Gastroesophageal sphincter (tissue), 4 donors: Measurements from ENCODE around the gene HNF4A. TPM values are rescaled to one million over a fixed set of nuclear protein-coding genes. Genes with fewer than 3 reads are reported as not detected.

ENCODE experiments used
- ATAC-seq: fragments of 150-250 bp; one replicate; pipeline ENCODE4 v1.9.1; 2016; ENCODE audit warnings: mild to moderate bottlenecking, moderate library complexity
- H3K27ac ChIP-seq, 4 donors: fragments of 200-600 bp; sonication (generic) in 3 of 4; 1 replicate in 3 of 4; 2 replicates in 1 of 4; pipeline ENCODE4 v1.5.1; 2016 to 2019
- H3K27me3 ChIP-seq: fragments of 200-600 bp; sonication (generic); one replicate; pipeline ENCODE4 v1.5.1; 2019
- H3K36me3 ChIP-seq, 2 donors: fragments of 200-600 bp; sonication (generic); one replicate each; pipeline ENCODE4 v1.5.1; 2019; ENCODE audit warnings: control low read depth in 1 of 2
- H3K4me1 ChIP-seq, 3 donors: fragments of 200-600 bp; sonication (generic); 1 replicate in 2 of 3; 2 replicates in 1 of 3; pipeline ENCODE4 v1.5.1; 2016 to 2019; ENCODE audit warnings: control low read depth in 2 of 3
- H3K4me3 ChIP-seq, 2 donors: fragments of 200-600 bp; sonication (generic); one replicate each; pipeline ENCODE4 v1.5.1; 2019; ENCODE audit warnings: mild to moderate bottlenecking in 1 of 2, moderate library complexity in 1 of 2
- H3K9me3 ChIP-seq, 3 donors: fragments of 200-600 bp; sonication (generic); one replicate each; pipeline ENCODE4 v1.5.1; 2017 to 2019; ENCODE audit warnings: control low read depth in 2 of 3
- CTCF ChIP-seq, 4 experiments: fragments of 200-600 bp in 2 of 4; fragments of 450-650 bp in 2 of 4; sonication (generic) in 1 of 4; IDR thresholded peaks; one replicate each; pipeline ENCODE4 v1.5.1; 2017 to 2019; ENCODE audit warnings: antibody characterized with exemption in 4 of 4, mild to moderate bottlenecking in 2 of 4, moderate library complexity in 2 of 4
- EP300 ChIP-seq: sonication (generic); formaldehyde crosslinking; IDR thresholded peaks from one replicate; pipeline ENCODE4 v1.6.1; 2017; ENCODE audit warnings: antibody characterized with exemption, mild to moderate bottlenecking
- POLR2A ChIP-seq, 2 donors: fragments of 450-650 bp; IDR thresholded peaks; one replicate each; pipeline ENCODE4 v1.6.1; 2017; ENCODE audit warnings: antibody characterized with exemption in 2 of 2, mild to moderate bottlenecking in 2 of 2, moderate library complexity in 1 of 2
- POLR2AphosphoS5 ChIP-seq: sonication (generic); formaldehyde crosslinking; IDR thresholded peaks from one replicate; pipeline ENCODE4 v1.6.1; 2017; ENCODE audit warnings: antibody characterized with exemption
- WGBS, 2 donors: methylation state at CpG; one replicate each; pipeline ENCODE4 v1.1.5; 2018; ENCODE audit warnings: low coverage in 1 of 2; 5-methylcytosine and 5-hydroxymethylcytosine counted together
- total RNA-seq, 4 donors: library from RNA; depleted of rRNA; stranded (reverse); fragments of >200 nt; gene quantifications; one replicate each; pipeline ENCODE4 v1.1.0, GENCODE V29; 2016

Gene HNF4A
- total RNA-seq, 4 donors from 2014 or later = not detected

- Histone ChIP-seq H3K36me3 (no peaks in the 10 kb centered on the region), H3K9me3 (no peaks in the 10 kb centered on the region), H3K27me3 (peaks cover 41% of the 10 kb centered on the region), H3K27ac (no peak overlapping the region), H3K4me1 (no peaks in the 10 kb centered on the region), H3K4me3 (no peak overlapping the region)
- TF ChIP-seq POLR2A (IDR thresholded peaks at IDR 0.05) (no peak), EP300 (no peak), POLR2AphosphoS5 (no peak), CTCF (IDR thresholded peaks at IDR 0.05) (no peak)
- 86% methylated on average over 8 of the region's 15 CpGs; no CpG with 5 or more reads in 1 of the 2 donors for WGBS, 2 donors
- ATAC-seq = no peak
These were observed 39.4 kb downstream of the HNF4A start for GRCh38 chr20:44394702-44395460.

GRCh38 chr20:44395461-44396340, 40.2 kb downstream of the HNF4A start:
- ATAC-seq = no peak
- H3K27me3 ChIP-seq = peaks cover 36% of the 10 kb centered on the region
- H3K4me3 ChIP-seq = no peak overlapping the region
- WGBS, 2 donors = 59 to 62% methylated on average over 5 to 6 of the region's 11 CpGs
- H3K9me3 ChIP-seq = no peaks in the 10 kb centered on the region
- H3K4me1 ChIP-seq = no peaks in the 10 kb centered on the region
- TF ChIP-seq POLR2AphosphoS5 (no peak), EP300 (no peak), POLR2A (IDR thresholded peaks at IDR 0.05) (no peak), CTCF (IDR thresholded peaks at IDR 0.05) (no peak)
- no peaks in the 10 kb centered on the region for H3K36me3 ChIP-seq
- H3K27ac ChIP-seq = no peak overlapping the region

DNA sequence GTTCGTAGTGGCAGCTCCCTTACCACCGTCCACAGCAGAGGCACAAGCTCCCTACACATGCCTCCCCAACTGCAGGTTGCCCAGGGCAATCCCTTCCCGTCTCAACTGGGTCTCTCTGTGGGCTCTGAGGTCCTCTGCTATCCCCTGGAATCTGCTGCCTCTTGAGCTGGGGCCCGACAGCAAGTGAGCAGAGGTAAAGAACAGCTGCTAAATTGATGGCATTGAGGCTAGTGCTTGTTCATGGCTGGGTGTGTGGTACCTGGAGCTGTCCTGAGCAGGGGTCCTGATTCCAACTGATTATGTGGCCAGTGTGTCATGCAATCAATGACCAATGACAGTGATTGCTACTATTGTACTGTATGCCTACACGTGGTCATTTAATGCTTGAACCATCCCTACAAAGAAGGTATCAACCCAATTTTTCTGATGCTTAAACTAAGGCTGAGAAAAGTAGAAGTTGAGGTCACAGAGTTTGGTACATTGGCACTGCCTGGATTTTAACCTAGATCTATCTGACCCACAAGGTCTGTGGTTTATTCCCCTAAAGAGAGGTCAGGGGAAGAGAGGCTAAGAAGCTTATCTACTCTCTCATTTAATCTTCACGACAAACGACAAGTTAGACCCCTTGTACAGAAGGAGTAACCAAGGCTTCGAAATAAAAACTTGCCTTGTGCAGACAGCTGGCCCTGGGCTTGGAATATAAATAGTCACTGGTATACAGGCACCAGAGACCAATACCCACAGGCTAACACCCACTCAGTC, 41.1 kb downstream of the HNF4A start:
- WGBS, 2 donors = 33 to 55% methylated on average over 6 to 7 of the region's 8 CpGs
- Histone ChIP-seq H3K36me3 (no peaks in the 10 kb centered on the region), H3K9me3 (no peaks in the 10 kb centered on the region), H3K4me3 (no peak overlapping the region), H3K4me1 (no peaks in the 10 kb centered on the region), H3K27me3 (peaks cover 42% of the 10 kb centered on the region), H3K27ac (no peak overlapping the region)
- TF ChIP-seq EP300 (no peak), POLR2AphosphoS5 (no peak)
- no peak for ATAC-seq

GRCh38 chr20:44398335-44398734, 42.8 kb downstream of the HNF4A start:
- Histone ChIP-seq H3K4me3 (no peak overlapping the region), H3K36me3 (no peaks in the 10 kb centered on the region), H3K27ac (no peak overlapping the region), H3K4me1 (no peaks in the 10 kb centered on the region), H3K27me3 (peaks cover 55% of the 10 kb centered on the region), H3K9me3 (no peaks in the 10 kb centered on the region)
- no peak for ATAC-seq
- no peak for TF ChIP-seq CTCF (IDR thresholded peaks at IDR 0.05)
- TF ChIP-seq POLR2AphosphoS5 = no peak
- TF ChIP-seq POLR2A (IDR thresholded peaks at IDR 0.05) = no peak
- TF ChIP-seq EP300 = no peak
- 65 to 67% methylated on average over 2 of the region's 2 CpGs for WGBS, 2 donors

GRCh38 chr20:44399446-44399845, 43.9 kb downstream of the HNF4A start:
- TF ChIP-seq CTCF (IDR thresholded peaks at IDR 0.05) (no peak), EP300 (no peak), POLR2A (IDR thresholded peaks at IDR 0.05) (no peak)
- H3K27me3 ChIP-seq = peaks cover 55% of the 10 kb centered on the region
- H3K4me1 ChIP-seq = no peaks in the 10 kb centered on the region
- no peaks in the 10 kb centered on the region for H3K36me3 ChIP-seq
- no peak for ATAC-seq
- WGBS, 2 donors = 72 to 82% methylated on average over 2 to 3 of the region's 3 CpGs
- no peak overlapping the region for H3K4me3 ChIP-seq
- no peak overlapping the region for H3K27ac ChIP-seq
- H3K9me3 ChIP-seq = no peaks in the 10 kb centered on the region
